Sigmoid colon (tissue), 7 donors: ENCODE data around the gene GRHL1. TPM values are rescaled to one million over a fixed set of nuclear protein-coding genes. Genes with fewer than 3 reads are reported as not detected.

Source experiments
- DNase-seq: peaks from one replicate; pipeline ENCODE4 v3.0.0-alpha.2; 2019
- H3K27ac ChIP-seq, 4 donors: fragments of 200-600 bp; sonication (generic); one replicate each; pipeline ENCODE4 v1.5.1; 2016 to 2019; ENCODE audit warnings: mild to moderate bottlenecking in 1 of 4
- H3K27me3 ChIP-seq, 3 donors: fragments of 200-600 bp; sonication (generic); one replicate each; pipeline ENCODE4 v1.5.1; 2019; ENCODE audit warnings: mild to moderate bottlenecking in 1 of 3
- H3K36me3 ChIP-seq, 4 donors: fragments of 200-600 bp; sonication (generic); one replicate each; pipeline ENCODE4 v1.5.1; 2016 to 2019
- H3K4me1 ChIP-seq, 4 donors: fragments of 200-600 bp; sonication (generic); one replicate each; pipeline ENCODE4 v1.5.1; 2017 to 2019
- H3K4me3 ChIP-seq, 4 donors: fragments of 200-600 bp; sonication (generic); one replicate each; pipeline ENCODE4 v1.5.1; 2017 to 2019; ENCODE audit warnings: mild to moderate bottlenecking in 2 of 4, moderate library complexity in 1 of 4
- H3K9me3 ChIP-seq, 4 donors: fragments of 200-600 bp in 3 of 4; sonication (generic) in 3 of 4; one replicate each; pipeline versions ENCODE4 v1.5.1 to v1.6.1; 2013 to 2019
- CTCF ChIP-seq, 4 experiments: fragments of 450-650 bp in 3 of 4; fragments of 200-600 bp in 1 of 4; IDR thresholded peaks; one replicate each; pipeline ENCODE4 v1.5.1; 2016 to 2019; ENCODE audit warnings: antibody characterized with exemption in 4 of 4, mild to moderate bottlenecking in 3 of 4, moderate library complexity in 2 of 4
- EP300 ChIP-seq, 4 donors: sonication (generic); formaldehyde crosslinking; IDR thresholded peaks; one replicate each; pipeline ENCODE4 v1.6.1; 2017; ENCODE audit warnings: antibody characterized with exemption in 4 of 4
- POLR2A ChIP-seq, 2 donors: fragments of 450-650 bp; IDR thresholded peaks; one replicate each; pipeline ENCODE4 v1.6.1; 2016; ENCODE audit warnings: antibody characterized with exemption in 2 of 2, mild to moderate bottlenecking in 2 of 2, moderate library complexity in 2 of 2
- POLR2AphosphoS5 ChIP-seq, 4 donors: sonication (generic); formaldehyde crosslinking; IDR thresholded peaks; one replicate each; pipeline ENCODE4 v1.6.1; 2017; ENCODE audit warnings: antibody characterized with exemption in 4 of 4
- WGBS, 2 donors: extraction: QIAGEN DNeasy Blood & Tissue Kit; methylation state at CpG; one replicate each; pipeline ENCODE4 v1.1.7; 2013; 5-methylcytosine and 5-hydroxymethylcytosine counted together
- intact Hi-C: fragments of 100-400 bp; cut with DNase I; formaldehyde crosslinking; loops from one replicate; pipeline ENCODE4 v1.15.1; 2023
- polyA plus RNA-seq, 3 donors: library from polyadenylated mRNA; stranded (reverse); fragments of 200-250 nt; gene quantifications; one replicate each; pipeline ENCODE4 v1.2.3, GENCODE V29; 2013
- total RNA-seq, 4 donors: library from RNA; depleted of rRNA; stranded (reverse); fragments of >200 nt; gene quantifications; one replicate each; pipeline ENCODE4 v1.1.0, GENCODE V29; 2016
- donor health status: healthy with polysubstance abuse.
- donor health status: Bipolar disorder and iron deficiency.
- donor health status: healthy.

Gene GRHL1
- total and polyA plus RNA-seq, 7 donors: under 0.01 to 4.2 (median 1.4) TPM

GRCh38 chr2:10004401-10004800 is 52.9 kb downstream of the GRHL1 start:
- no peak for DNase-seq
- intact Hi-C loops: no loop called here

GRCh38 chr2:10004836-10005235 is 53.3 kb downstream of the GRHL1 start:
- H3K27me3 ChIP-seq: no peaks in the 10 kb centered on the region
- H3K36me3 ChIP-seq: no peaks in the 10 kb centered on the region
- H3K4me3 ChIP-seq: no peak overlapping the region
- no peak for TF ChIP-seq CTCF (IDR thresholded peaks at IDR 0.05)
- TF ChIP-seq POLR2AphosphoS5 (IDR thresholded peaks at IDR 0.05): no peak
- no peak for TF ChIP-seq POLR2A (IDR thresholded peaks at IDR 0.05)
- no peak for TF ChIP-seq EP300 (IDR thresholded peaks at IDR 0.05)
- no peak for DNase-seq
- no peaks in the 10 kb centered on the region for H3K9me3 ChIP-seq
- no peak overlapping the region for H3K27ac ChIP-seq
- intact Hi-C loops: no loop called here
- peaks cover 0 to 39% (median 36%) of the 10 kb centered on the region in 4 donors for H3K4me1 ChIP-seq
- 51 to 78% methylated on average over 3 of the region's 3 CpGs for WGBS, 2 donors

More at GRCh38 chr2:10004401-10004800, 52.9 kb downstream of the GRHL1 start:
- Histone ChIP-seq H3K4me3 (no peak overlapping the region), H3K36me3 (no peaks in the 10 kb centered on the region), H3K27me3 (no peaks in the 10 kb centered on the region), H3K27ac (no peak overlapping the region), H3K4me1 (peaks cover 0 to 34% (median 32%) of the 10 kb centered on the region in 4 donors), H3K9me3 (no peaks in the 10 kb centered on the region)
- no peak for TF ChIP-seq POLR2AphosphoS5 (IDR thresholded peaks at IDR 0.05)
- TF ChIP-seq POLR2A (IDR thresholded peaks at IDR 0.05): no peak
- TF ChIP-seq EP300 (IDR thresholded peaks at IDR 0.05): no peak
- no peak for TF ChIP-seq CTCF (IDR thresholded peaks at IDR 0.05)
- 96 to 97% methylated on average over 5 of the region's 5 CpGs for WGBS, 2 donors

- H3K4me3 ChIP-seq: no peak overlapping the region
- H3K27me3 ChIP-seq: no peaks in the 10 kb centered on the region
- peak overlapping the region in 1 of 4 donors; percentile 80 for H3K27ac ChIP-seq
- H3K9me3 ChIP-seq: no peaks in the 10 kb centered on the region
- H3K4me1 ChIP-seq: peaks cover 0 to 47% (median 44%) of the 10 kb centered on the region in 4 donors
- intact Hi-C loops: no loop called here
- WGBS, 2 donors: 96% methylated on average over 17 of the region's 17 CpGs
- TF ChIP-seq EP300 (IDR thresholded peaks at IDR 0.05) (no peak), CTCF (IDR thresholded peaks at IDR 0.05) (no peak), POLR2A (IDR thresholded peaks at IDR 0.05) (no peak), POLR2AphosphoS5 (IDR thresholded peaks at IDR 0.05) (no peak)
- DNase-seq: peak; percentile 44
- H3K36me3 ChIP-seq: no peaks in the 10 kb centered on the region
These were observed 54.2 kb downstream of the GRHL1 start for GRCh38 chr2:10005461-10006235.

DNA sequence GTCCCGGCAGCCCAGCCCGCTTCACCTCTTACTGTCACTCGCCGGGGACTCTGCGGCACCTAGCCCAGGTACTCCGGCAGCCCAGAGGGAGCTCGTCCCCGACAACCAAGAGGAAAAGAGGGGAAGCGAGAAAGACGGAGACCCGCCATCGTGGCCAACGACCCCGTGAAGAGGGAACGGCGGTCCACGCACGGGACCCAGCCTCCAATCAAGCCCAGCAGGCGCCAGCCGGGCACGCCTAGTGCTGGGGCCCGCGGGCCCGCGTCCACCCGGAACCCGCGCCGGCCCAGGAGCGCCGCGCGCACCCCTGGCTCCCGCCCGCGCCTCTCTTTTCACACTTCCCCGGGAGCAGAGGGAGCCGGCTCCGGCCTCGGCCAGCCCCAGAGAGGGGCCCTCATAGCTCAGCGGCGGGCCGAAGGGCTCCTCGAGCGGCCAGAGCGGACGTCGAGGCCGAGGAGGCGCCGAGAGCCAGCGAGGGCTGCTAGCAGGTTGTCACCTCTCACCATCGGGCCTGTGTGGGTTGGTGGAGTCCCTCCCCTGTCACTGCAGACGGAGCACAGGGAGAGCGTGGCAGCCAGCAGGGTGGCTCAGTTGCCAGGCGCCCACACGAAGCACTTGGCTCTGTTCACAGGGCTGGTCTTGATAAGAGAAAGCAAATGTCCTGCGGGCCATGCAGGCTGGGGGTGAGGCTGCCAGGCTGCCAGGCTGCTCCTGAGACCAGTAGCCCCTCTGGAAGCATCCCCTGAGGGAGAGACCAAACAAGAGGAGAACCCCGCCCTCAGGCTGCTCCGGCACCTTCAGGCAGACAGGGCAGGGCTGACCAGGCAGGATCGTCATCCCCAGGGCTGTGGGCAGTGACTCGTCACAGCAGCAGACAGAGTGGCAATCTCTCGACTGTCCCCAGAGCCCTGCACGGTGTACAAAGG is 55.0 kb downstream of the GRHL1 start:
- peak overlapping the region in 2 of 4 donors; percentile 15 to 17 for H3K4me3 ChIP-seq
- intact Hi-C loops: no loop called here
- peaks cover 0 to 48% (median 44%) of the 10 kb centered on the region in 4 donors for H3K4me1 ChIP-seq
- TF ChIP-seq POLR2AphosphoS5 (IDR thresholded peaks at IDR 0.05) (no peak), CTCF (IDR thresholded peaks at IDR 0.05) (no peak), EP300 (IDR thresholded peaks at IDR 0.05) (no peak), POLR2A (IDR thresholded peaks at IDR 0.05) (no peak)
- DNase-seq: peak; percentile 66
- no peaks in the 10 kb centered on the region for H3K27me3 ChIP-seq
- no peaks in the 10 kb centered on the region for H3K9me3 ChIP-seq
- H3K27ac ChIP-seq: peak overlapping the region in 3 of 4 donors; percentile 49 to 80 (median 70)
- 57 to 66% methylated on average over 64 of the region's 64 CpGs for WGBS, 2 donors
- no peaks in the 10 kb centered on the region for H3K36me3 ChIP-seq
